ENCODE data around the gene RBM33.
A peak's percentile ranks its signal among the peaks of the same experiment; 100 is the strongest.

RBM33 gene

DNA sequence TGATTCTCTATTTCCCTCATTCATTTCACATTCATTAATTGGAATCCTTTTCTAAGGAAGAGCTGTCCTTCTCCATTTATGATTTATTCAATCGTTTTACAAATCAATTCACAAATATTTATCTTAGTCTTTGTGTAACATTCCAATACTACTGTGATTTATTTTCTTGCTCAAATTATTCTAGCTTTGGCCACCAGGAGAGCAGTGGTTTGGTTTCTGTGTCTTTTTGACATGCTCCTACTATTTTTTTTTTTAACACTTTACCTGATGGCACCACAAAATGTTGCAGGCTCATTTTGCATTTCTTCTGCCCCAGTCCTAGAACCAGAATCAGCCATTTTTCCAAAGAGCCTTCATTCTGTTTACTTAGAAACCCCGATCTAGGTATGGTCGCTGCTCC lies 13.3 kb upstream of the RBM33 start:
- no peak for DNase-seq

GRCh38 chr7:155635817-155636216 lies 8.6 kb upstream of the RBM33 start:
- no peak for DNase-seq

DNA sequence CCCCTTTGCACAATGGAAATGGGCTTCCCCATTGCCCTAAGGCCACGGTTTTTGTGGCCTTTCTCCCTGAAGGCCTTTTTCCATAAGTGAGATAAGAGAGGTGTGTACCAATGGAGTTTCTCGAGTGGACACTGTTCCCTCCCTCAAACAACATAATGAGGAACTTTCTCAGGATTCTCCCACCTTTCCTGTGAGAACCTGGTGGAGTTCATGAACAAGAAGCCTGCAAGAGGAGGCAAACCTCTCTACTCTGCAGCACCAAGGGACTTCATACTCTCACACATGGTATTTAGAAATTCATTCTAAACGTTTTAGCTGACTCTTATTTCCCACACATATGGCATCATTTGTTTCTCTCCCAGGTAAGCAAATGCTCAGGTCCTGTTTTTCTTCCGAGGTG lies 7.3 kb upstream of the RBM33 start:
- DNase-seq, result no peak

- DNase-seq, result no peak
These were observed 6.1 kb upstream of the RBM33 start for GRCh38 chr7:155638366-155638765.

GRCh38 chr7:155639958-155640520 lies 4.4 kb upstream of the RBM33 start:
- DNase-seq, result no peak

- DNase-seq, result no peak
These were observed 3.8 kb upstream of the RBM33 start for GRCh38 chr7:155640629-155641028.

DNA sequence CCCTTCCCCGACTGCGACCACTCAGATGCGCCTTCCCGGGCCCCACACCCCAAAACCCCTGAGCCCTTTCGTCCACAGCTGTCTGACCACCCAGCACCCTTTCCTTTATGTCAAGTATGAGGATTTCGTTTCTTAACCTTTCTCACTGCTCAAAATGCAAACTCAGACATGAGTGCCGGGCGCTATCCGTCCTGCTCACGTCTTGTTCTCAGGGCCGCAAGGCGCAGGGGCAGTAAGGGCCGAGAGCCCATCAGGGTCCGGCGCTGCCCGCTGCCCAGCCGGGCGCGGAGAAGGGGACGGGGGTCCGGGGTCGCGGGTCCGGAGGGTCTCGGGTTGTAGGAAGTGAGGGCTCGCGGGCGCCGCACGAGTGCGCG lies 670 bp upstream of the RBM33 start:
- peak in 1 of 2 experiments; percentile 58 for DNase-seq

GRCh38 chr7:155644971-155645509 lies 579 bp downstream of the RBM33 start:
- peak; percentile 21 to 23 for DNase-seq

DNA sequence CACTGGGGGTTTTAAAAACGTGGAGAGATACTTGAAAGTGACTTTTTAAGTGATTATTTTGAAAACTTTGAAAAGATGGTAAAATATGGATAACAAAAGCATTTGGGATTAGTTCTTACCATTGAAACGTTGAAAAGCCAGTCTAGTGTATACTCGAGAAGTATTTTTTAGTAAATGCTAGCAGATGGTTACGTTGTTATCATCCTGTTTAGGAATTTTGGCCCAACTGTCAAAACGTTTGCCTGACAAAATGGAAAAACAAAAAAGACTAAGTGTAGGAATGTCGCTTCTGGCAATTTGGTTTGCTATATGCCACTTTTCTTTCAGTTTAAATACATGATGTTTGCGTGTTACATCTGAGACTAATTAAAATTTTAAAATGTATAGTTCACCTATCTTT lies 1.2 kb downstream of the RBM33 start:
- DNase-seq, result no peak

DNA sequence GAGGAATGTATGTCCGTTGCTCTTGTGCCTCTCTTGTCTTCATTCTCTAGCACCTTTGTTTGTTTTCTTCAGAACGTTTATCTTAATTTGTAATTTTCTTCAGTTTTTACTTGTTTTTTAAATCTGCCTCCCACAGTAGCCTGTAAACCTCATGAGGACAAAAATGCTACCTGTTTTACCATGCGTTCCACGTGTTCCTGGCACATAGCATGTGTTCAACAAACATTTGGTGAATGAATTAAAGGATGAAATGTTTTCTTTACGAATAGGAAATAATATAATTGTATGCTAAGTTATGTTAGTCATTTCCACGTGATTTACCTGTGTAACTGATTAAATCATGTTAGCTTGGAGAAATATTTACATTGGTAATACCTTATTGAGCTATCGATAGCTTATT lies 2.2 kb downstream of the RBM33 start:
- no peak for DNase-seq

DNA sequence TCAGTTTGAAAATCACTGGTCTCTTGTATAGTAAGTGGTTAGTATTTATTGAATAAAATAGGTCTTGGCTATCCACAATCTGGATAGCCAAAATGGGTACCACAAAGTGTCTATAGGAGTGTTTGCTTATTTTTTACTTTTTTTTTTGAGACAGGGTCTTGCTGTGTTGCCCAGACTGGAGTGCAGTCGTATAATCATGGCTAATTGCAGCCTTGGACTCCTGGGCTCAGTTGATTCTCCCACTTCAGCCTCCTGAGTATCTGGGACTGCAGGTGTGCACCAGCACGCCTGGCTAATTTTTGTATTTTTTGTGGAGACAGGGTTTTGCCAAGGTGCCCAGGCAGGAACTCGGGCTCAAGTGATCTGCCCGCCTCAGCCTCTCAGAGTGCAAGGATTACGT lies 2.8 kb downstream of the RBM33 start:
- no peak for DNase-seq

GRCh38 chr7:155647734-155648133 lies 3.3 kb downstream of the RBM33 start:
- DNase-seq, result no peak

DNA sequence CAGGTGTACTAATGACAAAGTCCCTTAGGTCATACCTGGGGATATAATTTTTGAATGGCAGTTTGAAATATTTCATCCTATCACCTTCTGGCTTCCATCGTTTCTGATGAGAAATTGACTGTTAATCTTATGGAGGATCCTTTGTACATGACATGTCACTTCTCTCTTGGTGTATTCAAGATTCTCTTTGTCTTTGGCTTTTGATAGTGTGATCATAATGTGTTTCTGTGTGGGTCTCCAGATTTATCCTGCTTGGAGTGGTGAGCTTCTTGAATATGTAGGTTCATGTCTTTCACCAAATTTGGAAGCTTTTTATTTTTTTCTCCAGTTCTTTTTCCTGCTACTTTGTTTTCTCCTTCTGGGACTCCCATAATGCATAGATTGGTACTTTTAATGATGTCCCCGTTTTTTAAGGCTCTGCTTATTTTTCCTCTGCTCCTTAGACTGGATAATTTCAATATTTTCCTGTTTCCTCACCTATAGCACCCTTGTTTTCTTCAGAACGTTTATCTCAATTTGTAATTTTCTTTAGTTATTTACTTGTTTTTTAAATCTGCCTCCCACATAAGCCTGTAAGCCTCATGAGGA lies 4.4 kb downstream of the RBM33 start:
- no peak for DNase-seq

DNA sequence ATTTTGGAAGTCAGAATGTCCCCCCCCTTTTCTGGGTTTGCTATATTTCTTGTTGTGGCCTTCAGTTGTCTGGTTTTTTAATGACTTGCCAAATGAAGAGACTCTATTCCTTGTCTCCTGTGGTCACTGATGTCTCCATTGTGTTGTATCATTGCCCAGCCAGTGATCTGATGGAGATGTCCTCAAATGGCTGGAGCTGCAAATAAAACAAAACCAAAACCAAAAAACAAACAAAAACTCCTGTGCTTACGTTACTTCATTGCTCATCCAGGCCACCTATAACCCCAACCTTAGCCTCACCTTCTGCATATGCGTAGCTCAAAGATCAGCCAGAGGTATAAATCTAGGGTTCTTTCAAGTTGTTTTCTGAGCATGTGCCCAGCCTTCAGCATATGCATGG lies 5.1 kb downstream of the RBM33 start:
- no peak for DNase-seq

GRCh38 chr7:155652156-155653114 lies 8.0 kb downstream of the RBM33 start:
- no peak for DNase-seq

DNA sequence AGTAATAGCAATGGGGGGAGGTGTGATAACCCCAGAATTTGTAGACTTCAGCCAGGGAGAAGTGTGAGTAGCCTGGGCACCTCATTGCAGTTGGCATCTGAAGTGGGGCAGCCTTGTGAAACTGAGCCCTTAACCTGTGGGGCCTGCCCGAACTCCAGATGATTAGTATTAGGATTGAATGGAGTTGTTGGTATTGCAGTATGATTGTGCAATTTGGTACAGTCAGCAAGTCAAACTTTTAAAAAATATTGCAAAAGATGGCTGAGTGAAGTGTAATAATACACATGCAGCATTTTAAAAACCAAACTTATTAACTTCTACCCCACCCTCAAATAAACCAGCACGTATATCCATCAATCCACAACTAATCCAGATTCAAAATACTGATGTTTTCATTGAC lies 9.3 kb downstream of the RBM33 start:
- no peak for DNase-seq

DNA sequence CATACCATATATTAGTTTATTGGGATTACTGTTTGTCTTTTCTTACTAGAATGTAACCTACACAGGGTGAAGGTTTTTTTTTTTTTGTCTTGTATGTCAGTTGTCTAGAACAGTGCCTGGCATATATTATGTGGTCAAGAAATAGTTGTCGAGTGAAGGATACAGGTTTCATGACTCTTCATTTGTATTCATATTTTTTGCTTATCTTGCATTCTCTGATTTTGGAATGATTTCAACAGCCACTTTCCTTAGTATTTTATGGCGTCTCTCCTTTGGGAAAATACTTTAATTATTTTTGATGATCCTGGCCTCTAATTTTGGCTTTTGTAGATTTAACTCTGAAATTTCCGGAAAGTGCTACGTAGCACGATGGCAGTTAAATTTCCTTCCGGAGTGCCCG lies 12.4 kb downstream of the RBM33 start:
- DNase-seq, result no peak

- no peak for DNase-seq
These were observed 15.7 kb downstream of the RBM33 start for GRCh38 chr7:155660059-155660757.

GRCh38 chr7:155660758-155661093 lies 16.3 kb downstream of the RBM33 start:
- no peak for DNase-seq

DNA sequence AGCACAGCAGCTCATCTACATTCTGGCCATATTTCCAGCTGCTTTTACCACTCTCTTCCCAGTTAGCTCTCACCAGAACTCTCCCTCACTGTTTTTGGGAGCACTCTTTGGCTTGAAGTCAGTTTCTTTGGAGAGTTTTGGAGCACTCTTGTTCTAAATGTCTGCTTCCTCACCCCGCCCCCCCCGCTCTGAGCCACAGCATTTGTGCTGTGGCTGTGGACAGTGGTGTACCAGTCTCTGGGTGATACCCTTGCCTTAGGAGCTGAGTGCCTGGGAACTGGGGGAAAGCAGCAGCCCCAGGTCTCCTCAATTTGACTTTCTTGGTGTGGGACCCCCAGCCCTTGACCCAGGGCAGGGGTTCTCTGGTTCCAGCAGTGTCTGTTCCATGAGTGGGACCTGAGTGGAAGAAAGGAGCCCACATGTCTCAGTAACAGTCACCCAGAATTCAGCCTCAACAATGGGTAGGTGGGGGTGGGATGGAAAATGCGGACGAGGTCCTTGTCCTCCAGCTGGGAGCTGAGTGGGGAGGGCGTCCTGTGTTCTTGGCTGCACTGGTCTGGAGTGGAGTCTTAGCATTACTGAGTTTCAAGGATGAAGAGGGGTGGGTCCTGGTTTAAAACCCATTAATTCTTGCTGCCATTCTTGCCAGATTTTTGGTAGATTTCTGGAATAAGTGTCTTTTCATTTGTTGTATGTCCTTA lies 18.0 kb downstream of the RBM33 start:
- DNase-seq, result no peak

GRCh38 chr7:155663937-155664336 lies 19.5 kb downstream of the RBM33 start:
- no peak for DNase-seq

DNA sequence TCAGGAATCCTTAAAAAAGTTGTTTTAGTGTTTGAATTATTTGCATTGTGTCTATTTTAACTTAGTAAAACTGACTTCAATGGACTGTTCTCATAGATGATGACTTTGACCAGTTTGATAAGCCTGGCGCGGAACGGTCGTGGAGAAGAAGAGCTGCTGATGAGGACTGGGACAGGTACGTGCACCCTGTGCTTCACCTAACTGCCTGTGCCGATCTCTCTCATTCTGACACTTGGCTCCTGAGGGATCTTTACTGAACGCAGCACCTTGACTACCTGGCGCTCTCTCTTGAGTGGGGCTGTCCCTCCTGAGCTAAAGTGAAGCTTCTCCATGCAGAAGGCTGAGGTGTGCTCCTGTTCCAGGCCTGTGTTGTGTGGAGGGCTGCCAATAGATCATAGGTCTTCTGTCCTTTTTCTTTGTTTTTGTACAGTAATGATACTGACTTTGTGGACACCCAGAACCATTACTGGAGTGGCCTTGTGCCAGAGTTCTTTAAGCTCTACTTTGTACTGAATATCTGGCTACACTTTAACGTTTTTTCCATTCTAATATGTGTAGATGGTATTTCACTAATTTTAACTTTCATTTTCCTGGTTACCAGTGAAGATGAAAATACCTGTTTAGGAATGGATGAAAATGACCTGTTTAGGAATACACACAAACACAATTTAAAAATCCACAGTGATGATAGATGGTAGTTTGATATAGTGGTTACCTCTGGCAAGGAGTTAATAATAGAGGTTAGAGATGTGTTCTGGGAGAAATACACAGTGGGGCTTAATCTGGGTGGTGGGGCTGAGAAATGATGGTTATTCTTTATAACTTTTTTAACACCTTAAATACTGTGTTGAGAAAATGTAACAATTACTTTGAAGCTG lies 20.9 kb downstream of the RBM33 start:
- DNase-seq, result no peak
